OCI-LY1 (cell line): ENCODE results near the gene USP36.

ENCODE experiments used
- H2AFZ ChIP-seq: fragments of 200-600 bp; sonication (generic), shearing (Covaris generic); 2 replicates; pipeline ENCODE4 v1.6.0; 2014; ENCODE audit warnings: antibody characterized with exemption, mild to moderate bottlenecking, low read length
- H3F3A ChIP-seq: fragments of 200-600 bp; sonication (generic), shearing (Covaris generic); 2 replicates; pipeline ENCODE4 v1.6.0; 2014; ENCODE audit warnings: mild to moderate bottlenecking, antibody characterized with exemption, low read length, moderate library complexity; ENCODE audit not compliant: insufficient read depth
- H3K27ac ChIP-seq: fragments of 200-600 bp; sonication (generic); 2 replicates; pipeline ENCODE4 v1.5.1; 2014; ENCODE audit warnings: low read length, mixed run types, mild to moderate bottlenecking, low read depth; ENCODE audit not compliant: poor library complexity, severe bottlenecking
- H3K27me3 ChIP-seq: fragments of 200-600 bp; sonication (generic); 2 replicates; pipeline ENCODE4 v1.6.0; 2014; ENCODE audit warnings: antibody characterized with exemption, mild to moderate bottlenecking, low read length, moderate library complexity; ENCODE audit not compliant: insufficient read depth
- H3K36me3 ChIP-seq: fragments of 200-600 bp; sonication (generic); 2 replicates; pipeline ENCODE4 v1.6.1; 2014; ENCODE audit warnings: mild to moderate bottlenecking, antibody characterized with exemption, low read length, moderate library complexity, mixed read lengths; ENCODE audit not compliant: insufficient read depth
- H3K4me1 ChIP-seq: fragments of 200-600 bp; sonication (generic); 2 replicates; pipeline ENCODE4 v1.5.1; 2014; ENCODE audit warnings: mild to moderate bottlenecking, low read length, moderate library complexity; ENCODE audit not compliant: insufficient read depth, severe bottlenecking
- H3K4me2 ChIP-seq: fragments of 200-600 bp; sonication (generic), shearing (Covaris generic); 2 replicates; pipeline ENCODE4 v1.6.1; 2014; ENCODE audit warnings: low read length
- H3K4me3 ChIP-seq: fragments of 200-600 bp; sonication (generic); 2 replicates; pipeline ENCODE4 v1.5.1; 2014; ENCODE audit warnings: low read length, low read depth, mild to moderate bottlenecking, mixed read lengths; ENCODE audit not compliant: poor library complexity, severe bottlenecking
- H3K79me2 ChIP-seq: fragments of 200-600 bp; shearing (Covaris generic); 2 replicates; pipeline ENCODE4 v1.6.1; 2016; ENCODE audit warnings: mixed run types, low read length, mixed read lengths; ENCODE audit not compliant: insufficient read depth
- H3K9ac ChIP-seq: fragments of 200-600 bp; sonication (generic), shearing (Covaris generic); 2 replicates; pipeline ENCODE4 v1.6.1; 2014; ENCODE audit warnings: mild to moderate bottlenecking, low read length, mixed read lengths
- H3K9me2 ChIP-seq: fragments of 200-600 bp; sonication (generic), shearing (Covaris generic); 2 replicates; pipeline ENCODE4 v1.6.1; 2014; ENCODE audit warnings: low read depth, mild to moderate bottlenecking, low read length, mixed read lengths
- H3K9me3 ChIP-seq: fragments of 200-600 bp; shearing (Covaris generic); 2 replicates; pipeline ENCODE4 v1.6.1; 2014; ENCODE audit warnings: low read length, mixed read lengths
- H4K20me1 ChIP-seq: fragments of 200-600 bp; sonication (generic), shearing (Covaris generic); 2 replicates; pipeline ENCODE4 v1.6.0; 2016; ENCODE audit warnings: mild to moderate bottlenecking, low read length; ENCODE audit not compliant: insufficient read depth
- CTCF ChIP-seq: fragments of 200-600 bp; sonication (generic), shearing (Covaris generic); IDR thresholded peaks from 2 replicates; pipeline ENCODE4 v1.5.1; 2017; ENCODE audit warnings: mild to moderate bottlenecking, antibody characterized with exemption, low read length, moderate library complexity, mixed read lengths
- EZH2 ChIP-seq: fragments of 200-600 bp; sonication (generic), shearing (Covaris generic); IDR thresholded peaks from 2 replicates; pipeline ENCODE4 v1.8.0; 2017; ENCODE audit warnings: borderline replicate concordance, mixed run types, mild to moderate bottlenecking, antibody characterized with exemption, low read length, moderate library complexity, mixed read lengths

USP36 gene

GRCh38 chr17:78766743-78767294 lies 73.8 kb downstream of the USP36 start:
- no peak overlapping the region for H3K27ac ChIP-seq
- H3K9me3 ChIP-seq = no peaks in the 10 kb centered on the region
- no peak overlapping the region for H2AFZ ChIP-seq
- no peaks in the 10 kb centered on the region for H3K4me1 ChIP-seq
- no peaks in the 10 kb centered on the region for H3K79me2 ChIP-seq
- no peak for TF ChIP-seq CTCF
- no peak for TF ChIP-seq EZH2
- no peak overlapping the region for H3K4me3 ChIP-seq
- H3K36me3 ChIP-seq = no peaks in the 10 kb centered on the region
- no peaks in the 10 kb centered on the region for H3K9me2 ChIP-seq
- no peak overlapping the region for H3K4me2 ChIP-seq
- H4K20me1 ChIP-seq = no peaks in the 10 kb centered on the region
- H3K27me3 ChIP-seq = peaks cover 3% of the 10 kb centered on the region; the same call in 1 of the 2 replicates
- H3F3A ChIP-seq = no peaks in the 10 kb centered on the region
- no peak overlapping the region for H3K9ac ChIP-seq

- Histone ChIP-seq H3K9me3 (no peaks in the 10 kb centered on the region), H3K9ac (no peak overlapping the region), H3K36me3 (no peaks in the 10 kb centered on the region), H3K4me3 (no peak overlapping the region), H3K27me3 (peaks cover 3% of the 10 kb centered on the region; the same call in 1 of the 2 replicates), H3K4me1 (no peaks in the 10 kb centered on the region), H3K4me2 (no peak overlapping the region), H3K27ac (no peak overlapping the region), H3F3A (no peaks in the 10 kb centered on the region), H4K20me1 (no peaks in the 10 kb centered on the region), H3K79me2 (no peaks in the 10 kb centered on the region), H3K9me2 (no peaks in the 10 kb centered on the region), H2AFZ (no peak overlapping the region)
- TF ChIP-seq EZH2 (no peak), CTCF (no peak)
Measured at GRCh38 chr17:78766225-78766624, 74.4 kb downstream of the USP36 start.

GRCh38 chr17:78765821-78766220 lies 74.8 kb downstream of the USP36 start:
- H3K36me3 ChIP-seq = no peaks in the 10 kb centered on the region
- H3K9me2 ChIP-seq = no peaks in the 10 kb centered on the region
- no peak overlapping the region for H3K4me2 ChIP-seq
- no peak overlapping the region for H3K9ac ChIP-seq
- H3K9me3 ChIP-seq = no peaks in the 10 kb centered on the region
- no peak overlapping the region for H3K4me3 ChIP-seq
- no peaks in the 10 kb centered on the region for H4K20me1 ChIP-seq
- no peak overlapping the region for H3K27ac ChIP-seq
- no peaks in the 10 kb centered on the region for H3K79me2 ChIP-seq
- H2AFZ ChIP-seq = no peak overlapping the region
- no peaks in the 10 kb centered on the region for H3F3A ChIP-seq
- no peaks in the 10 kb centered on the region for H3K4me1 ChIP-seq
- peaks cover 3% of the 10 kb centered on the region; the same call in 1 of the 2 replicates for H3K27me3 ChIP-seq
- no peak for TF ChIP-seq CTCF
- TF ChIP-seq EZH2 = no peak
